GM23248 (cell line): Measurements from ENCODE around the gene SUN2. TPM values are rescaled to one million over a fixed set of nuclear protein-coding genes. Genes with fewer than 3 reads are reported as not detected.
"Not testable (repeated sequence)": the region's sequence is repeated elsewhere in the genome, so short reads cannot be mapped to it uniquely, and the experiment has no call there.

Experiments used
- DNase-seq: peaks from one replicate; pipeline ENCODE4 v3.0.0-alpha.2; 2015
- H2AFZ ChIP-seq: fragments of 200-600 bp; sonication (generic); 2 replicates; pipeline ENCODE4 v1.6.1; 2016; ENCODE audit warnings: antibody characterized with exemption
- H3F3A ChIP-seq: fragments of 200-600 bp; sonication (generic); 2 replicates; pipeline ENCODE4 v1.6.1; 2016; ENCODE audit warnings: mild to moderate bottlenecking, antibody characterized with exemption, mixed run types; ENCODE audit not compliant: insufficient read depth
- H3K27ac ChIP-seq: fragments of 200-600 bp; sonication (generic); 2 replicates; pipeline ENCODE4 v1.5.1; 2016; ENCODE audit warnings: mild to moderate bottlenecking
- H3K27me3 ChIP-seq: fragments of 200-600 bp; sonication (generic); replicated peaks from 2 replicates; pipeline ENCODE4 v1.6.1; 2016; ENCODE audit warnings: mild to moderate bottlenecking; ENCODE audit not compliant: insufficient read depth
- H3K36me3 ChIP-seq: fragments of 200-600 bp; sonication (generic); 2 replicates; pipeline ENCODE4 v1.6.1; 2016; ENCODE audit warnings: low read depth, mild to moderate bottlenecking
- H3K4me1 ChIP-seq: fragments of 200-600 bp; sonication (generic); 2 replicates; pipeline ENCODE4 v1.6.1; 2016; ENCODE audit warnings: mild to moderate bottlenecking; ENCODE audit not compliant: insufficient read depth
- H3K4me2 ChIP-seq: fragments of 200-600 bp; sonication (generic); one replicate; pipeline ENCODE4 v1.6.1; 2016; ENCODE audit warnings: mild to moderate bottlenecking; ENCODE audit not compliant: unreplicated experiment
- H3K4me3 ChIP-seq: fragments of 200-600 bp; sonication (generic); 2 replicates; pipeline ENCODE4 v1.5.1; 2016; ENCODE audit warnings: mild to moderate bottlenecking
- H3K79me2 ChIP-seq: fragments of 200-600 bp; sonication (generic); 2 replicates; pipeline ENCODE4 v1.6.1; 2016; ENCODE audit warnings: mild to moderate bottlenecking; ENCODE audit not compliant: insufficient read depth
- H3K9ac ChIP-seq: fragments of 200-600 bp; sonication (generic); 2 replicates; pipeline ENCODE4 v1.6.1; 2016; ENCODE audit warnings: mild to moderate bottlenecking
- H3K9me2 ChIP-seq: fragments of 200-600 bp; sonication (generic); 2 replicates; pipeline ENCODE4 v1.6.1; 2016; ENCODE audit warnings: mixed run types, mild to moderate bottlenecking, moderate library complexity; ENCODE audit not compliant: insufficient read depth
- H3K9me3 ChIP-seq: fragments of 200-600 bp; sonication (generic); one replicate; pipeline ENCODE4 v1.6.1; 2017; ENCODE audit warnings: low read depth
- H4K20me1 ChIP-seq: fragments of 200-600 bp; sonication (generic); 2 replicates; pipeline ENCODE4 v1.6.0; 2016; ENCODE audit not compliant: insufficient read depth
- EZH2 ChIP-seq: fragments of 200-600 bp; sonication (generic); IDR thresholded peaks from 2 replicates; pipeline ENCODE4 v1.6.1; 2018; ENCODE audit warnings: antibody characterized with exemption, mild to moderate bottlenecking; ENCODE audit not compliant: insufficient read depth, poor library complexity, severe bottlenecking
- EZH2phosphoT487 ChIP-seq: fragments of 200-600 bp; sonication (generic); IDR thresholded peaks from 2 replicates; pipeline ENCODE4 v1.6.1; 2018; ENCODE audit warnings: antibody characterized with exemption, moderate library complexity, mild to moderate bottlenecking, low read depth; ENCODE audit not compliant: insufficient read depth
- WGBS, 2 experiments: methylation state at CpG; one replicate each; pipeline ENCODE4 v1.1.6; 2015 to 2017; ENCODE audit warnings: low lambda C conversion rate in 2 of 2, low coverage in 1 of 2; ENCODE audit errors: missing lambda C conversion rate in 2 of 2; 5-methylcytosine and 5-hydroxymethylcytosine counted together
- in situ Hi-C: fragments of 300-500 bp; cut with MboI; formaldehyde crosslinking; loops from 2 replicates; pipeline ENCODE4 v1.15.0; 2020
- polyA plus RNA-seq: library from polyadenylated mRNA; unstranded; fragments of >200 nt; fragmentation: Nextera tagmentation; extraction: Ambion mirVana; gene quantifications from 2 replicates; pipeline ENCODE4 v1.2.1, GENCODE V29; 2016
- total RNA-seq: library from RNA; depleted of rRNA; stranded (reverse); fragments of >200 nt; shearing (Covaris generic); gene quantifications from 2 replicates; pipeline ENCODE4 v1.2.3, GENCODE V29; 2014; rRNA removed

SUN2 gene, protein sequence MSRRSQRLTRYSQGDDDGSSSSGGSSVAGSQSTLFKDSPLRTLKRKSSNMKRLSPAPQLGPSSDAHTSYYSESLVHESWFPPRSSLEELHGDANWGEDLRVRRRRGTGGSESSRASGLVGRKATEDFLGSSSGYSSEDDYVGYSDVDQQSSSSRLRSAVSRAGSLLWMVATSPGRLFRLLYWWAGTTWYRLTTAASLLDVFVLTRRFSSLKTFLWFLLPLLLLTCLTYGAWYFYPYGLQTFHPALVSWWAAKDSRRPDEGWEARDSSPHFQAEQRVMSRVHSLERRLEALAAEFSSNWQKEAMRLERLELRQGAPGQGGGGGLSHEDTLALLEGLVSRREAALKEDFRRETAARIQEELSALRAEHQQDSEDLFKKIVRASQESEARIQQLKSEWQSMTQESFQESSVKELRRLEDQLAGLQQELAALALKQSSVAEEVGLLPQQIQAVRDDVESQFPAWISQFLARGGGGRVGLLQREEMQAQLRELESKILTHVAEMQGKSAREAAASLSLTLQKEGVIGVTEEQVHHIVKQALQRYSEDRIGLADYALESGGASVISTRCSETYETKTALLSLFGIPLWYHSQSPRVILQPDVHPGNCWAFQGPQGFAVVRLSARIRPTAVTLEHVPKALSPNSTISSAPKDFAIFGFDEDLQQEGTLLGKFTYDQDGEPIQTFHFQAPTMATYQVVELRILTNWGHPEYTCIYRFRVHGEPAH
- 142 and 146 TPM in 2 replicates for total RNA-seq
- polyA plus RNA-seq, result 47.9 and 51.2 TPM in 2 replicates

DNA sequence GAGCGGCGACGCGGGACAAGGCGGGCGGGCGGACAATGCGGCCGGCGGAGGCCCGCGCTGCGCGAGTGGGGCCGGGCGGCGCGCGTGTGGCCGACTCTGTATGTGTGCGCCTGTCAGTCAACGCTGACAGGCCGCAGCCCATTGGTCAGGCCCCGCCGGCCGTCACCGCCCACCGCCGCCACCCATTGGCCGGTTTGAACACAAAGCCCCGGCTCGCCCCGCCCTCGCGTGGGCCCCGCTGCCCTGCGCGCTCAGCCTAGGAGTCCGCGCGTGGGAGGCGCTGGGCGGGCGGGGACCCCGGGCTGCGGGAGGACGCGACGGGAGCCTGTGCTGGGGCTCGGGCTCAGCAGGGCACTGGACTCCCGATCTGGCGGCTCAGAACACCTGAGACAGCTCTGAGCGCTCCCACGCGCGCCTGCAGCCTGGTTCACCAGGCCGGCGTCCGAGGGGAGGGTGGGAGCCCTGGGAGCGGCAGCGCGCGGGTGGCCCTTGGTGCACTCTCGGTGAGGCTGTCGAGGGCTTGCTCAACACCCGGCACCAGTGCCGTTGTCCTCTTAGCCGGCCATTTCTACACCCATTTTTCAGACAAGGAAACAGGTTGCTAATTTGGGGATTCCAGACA, at the start of gene SUN2:
TSS of gene SUN2 (minus strand) at position 88 of the 622 bp plus-strand sequence. CDS start 3,370 bp downstream, outside the sequence.
- H3K4me1 ChIP-seq, result peaks cover 5% of the 10 kb centered on the region; the same call in 1 of the 2 replicates
- peak within 1 kb of the TSS; percentile 87 for H3K4me2 ChIP-seq
- in situ Hi-C loops, result no loop called here
- H3K36me3 ChIP-seq, result peaks cover 8% of the 10 kb centered on the region; the same call in 1 of the 2 replicates
- peak within 1 kb of the TSS; percentile 85 for H3K9ac ChIP-seq
- no peaks in the 10 kb centered on the region for H3K27me3 ChIP-seq
- H3K79me2 ChIP-seq, result peaks cover 28% of the 10 kb centered on the region
- no peaks in the 10 kb centered on the region for H3K9me3 ChIP-seq
- TF ChIP-seq EZH2 (no peak), EZH2phosphoT487 (no peak)
- no peaks in the 10 kb centered on the region for H4K20me1 ChIP-seq
- peak within 1 kb of the TSS; percentile 74 for H3K4me3 ChIP-seq
- no peaks in the 10 kb centered on the region for H3K9me2 ChIP-seq
- peak within 1 kb of the TSS; percentile 91 for H3K27ac ChIP-seq
- DNase-seq, result peak; percentile 93
- peak within 1 kb of the TSS; percentile 86 for H2AFZ ChIP-seq
- H3F3A ChIP-seq, result 0 out of 2 replicates have a peak, but pooled peaks cover 9% of the 10 kb centered on the region
- WGBS, 2 experiments, result 2 to 11% methylated on average over 4 to 53 of the region's 68 CpGs

DNA sequence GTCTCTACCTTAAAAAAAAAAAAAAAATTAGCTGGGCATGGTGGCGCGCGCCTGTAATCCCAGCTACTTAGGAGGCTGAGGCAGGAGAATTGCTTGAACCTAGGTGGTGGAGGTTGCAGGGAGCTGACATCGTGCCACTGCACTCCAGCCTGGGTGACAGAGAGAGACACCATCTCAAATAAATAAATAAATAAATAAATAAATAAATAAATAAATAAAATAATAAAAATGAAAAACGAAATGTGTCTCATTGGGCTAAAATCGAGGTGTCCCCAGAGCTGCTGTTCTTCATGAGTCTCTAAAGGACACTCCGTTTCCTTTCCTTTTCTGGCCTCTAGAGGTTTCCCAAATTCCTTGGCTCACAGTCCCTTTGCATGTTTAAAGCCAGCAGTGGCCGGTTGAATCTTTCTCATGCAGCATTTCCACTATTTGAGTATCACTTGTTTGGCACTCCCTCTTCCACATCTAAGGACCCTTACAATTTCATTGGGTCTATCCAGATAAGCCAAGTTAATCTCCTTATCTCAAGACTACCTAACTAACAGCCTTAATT, 49.3 kb upstream of the SUN2 start:
- H3K4me3 ChIP-seq, H4K20me1 ChIP-seq, H3K9ac ChIP-seq, in situ Hi-C loops, H3K27me3 ChIP-seq, H3K27ac ChIP-seq, H3K9me2 ChIP-seq, H3K79me2 ChIP-seq, H2AFZ ChIP-seq, H3K36me3 ChIP-seq, H3K4me2 ChIP-seq, H3F3A ChIP-seq, H3K9me3 ChIP-seq, H3K4me1 ChIP-seq, DNase-seq: not testable (repeated sequence)
- WGBS, 2 experiments, result 75 to 77% methylated on average over 8 of the region's 8 CpGs

DNA sequence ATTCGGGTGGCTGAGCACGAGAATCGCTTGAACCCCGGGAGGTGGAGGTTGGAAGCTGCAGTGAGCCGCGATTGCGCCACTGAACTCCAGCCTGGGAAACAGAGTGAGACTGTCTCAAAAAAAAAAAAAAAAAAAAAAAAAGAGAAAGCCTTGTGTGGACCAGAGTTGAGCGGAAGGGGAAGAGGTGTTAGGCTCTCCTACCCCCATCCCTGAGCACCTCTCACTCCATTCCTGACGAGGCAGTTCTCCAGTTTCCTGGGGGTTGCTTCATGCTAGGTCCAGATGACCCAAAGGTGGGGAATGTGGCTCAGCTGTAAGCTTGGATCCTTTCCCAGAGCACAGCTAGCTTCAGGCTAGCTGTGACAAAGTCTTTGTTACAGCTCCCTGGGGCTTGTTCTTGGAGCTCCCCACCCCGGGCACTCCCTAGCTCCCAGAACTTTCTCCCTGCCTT, 46.9 kb upstream of the SUN2 start:
- peak overlapping the region; percentile 38 for H3K4me3 ChIP-seq
- peak overlapping the region; percentile 69 for H3K27ac ChIP-seq
- peak; percentile 99 for DNase-seq
- no peaks in the 10 kb centered on the region for H3K9me3 ChIP-seq
- H3K9ac ChIP-seq, result peak overlapping the region; percentile 50
- 1 to 2% methylated on average over 9 to 10 of the region's 10 CpGs for WGBS, 2 experiments
- H3K4me1 ChIP-seq, result peaks cover 8% of the 10 kb centered on the region
- H3K36me3 ChIP-seq, result no peaks in the 10 kb centered on the region
- H3F3A ChIP-seq, result peaks cover 14% of the 10 kb centered on the region; the same call in 1 of the 2 replicates
- no peaks in the 10 kb centered on the region for H4K20me1 ChIP-seq
- peak overlapping the region; percentile 49 for H3K4me2 ChIP-seq
- no peaks in the 10 kb centered on the region for H3K79me2 ChIP-seq
- TF ChIP-seq EZH2phosphoT487 (no peak), EZH2 (no peak)
- H3K27me3 ChIP-seq, result no peaks in the 10 kb centered on the region
- H3K9me2 ChIP-seq, result no peaks in the 10 kb centered on the region
- in situ Hi-C loops, result no loop called here
- H2AFZ ChIP-seq, result peak overlapping the region; percentile 55; the same call in 1 of the 2 replicates
